ENCODE results near the gene IL1R1.

The IL1R1 gene

GRCh38 chr2:102177814-102178478, 35.4 kb downstream of the IL1R1 start:
- no peak for DNase-seq

GRCh38 chr2:102179061-102179460, 36.5 kb downstream of the IL1R1 start:
- DNase-seq, result no peak

- no peak for DNase-seq
These were observed 37.5 kb downstream of the IL1R1 start for GRCh38 chr2:102179788-102180686.

- no peak for DNase-seq
These were observed 38.1 kb downstream of the IL1R1 start for GRCh38 chr2:102180687-102180999.

- no peak for DNase-seq
These were observed 38.8 kb downstream of the IL1R1 start for GRCh38 chr2:102181376-102181775.

GRCh38 chr2:102181919-102182635, 39.5 kb downstream of the IL1R1 start:
- no peak for DNase-seq

GRCh38 chr2:102184018-102184417, 41.5 kb downstream of the IL1R1 start:
- no peak for DNase-seq

GRCh38 chr2:102184568-102184967, 42.0 kb downstream of the IL1R1 start:
- no peak for DNase-seq

- DNase-seq, result no peak
These were observed 42.8 kb downstream of the IL1R1 start for GRCh38 chr2:102185347-102185746.

GRCh38 chr2:102186791-102187495, 44.4 kb downstream of the IL1R1 start, which contains the start of gene IL1RL2:
TSS of gene IL1RL2 (plus strand) at chr2:102187023. CDS start at chr2:102187868, 845 bp downstream.
- DNase-seq, result no peak

GRCh38 chr2:102187496-102188150, 45.1 kb downstream of the IL1R1 start:
- DNase-seq, result peak; percentile 81

- peak; percentile 6 for DNase-seq
These were observed 48.0 kb downstream of the IL1R1 start for GRCh38 chr2:102190430-102191107.

GRCh38 chr2:102191501-102191900, 49.0 kb downstream of the IL1R1 start:
- no peak for DNase-seq

- DNase-seq, result no peak
These were observed 50.5 kb downstream of the IL1R1 start for GRCh38 chr2:102193074-102193473.

- DNase-seq, result no peak
These were observed 52.2 kb downstream of the IL1R1 start for GRCh38 chr2:102194609-102195268.

- DNase-seq, result no peak
These were observed 55.0 kb downstream of the IL1R1 start for GRCh38 chr2:102197389-102198137.

GRCh38 chr2:102200539-102200938, 58.0 kb downstream of the IL1R1 start:
- no peak for DNase-seq

- no peak for DNase-seq
These were observed 62.1 kb downstream of the IL1R1 start for GRCh38 chr2:102204638-102205037.

GRCh38 chr2:102206666-102207341, 64.3 kb downstream of the IL1R1 start:
- DNase-seq, result no peak

GRCh38 chr2:102208774-102209173, 66.2 kb downstream of the IL1R1 start:
- DNase-seq, result no peak

All from retina (tissue), 1 donor.